NCI-H446 (cell line): ENCODE results near the gene ANKRD55.
"Not testable (repeated sequence)": the region's sequence is repeated elsewhere in the genome, so short reads cannot be mapped to it uniquely, and the experiment has no call there.

Source experiments
- DNase-seq, 2 experiments: peaks; one replicate each; lab custom pipeline; 2025; lab: John Stamatoyannopoulos, UW

Gene ANKRD55

DNA sequence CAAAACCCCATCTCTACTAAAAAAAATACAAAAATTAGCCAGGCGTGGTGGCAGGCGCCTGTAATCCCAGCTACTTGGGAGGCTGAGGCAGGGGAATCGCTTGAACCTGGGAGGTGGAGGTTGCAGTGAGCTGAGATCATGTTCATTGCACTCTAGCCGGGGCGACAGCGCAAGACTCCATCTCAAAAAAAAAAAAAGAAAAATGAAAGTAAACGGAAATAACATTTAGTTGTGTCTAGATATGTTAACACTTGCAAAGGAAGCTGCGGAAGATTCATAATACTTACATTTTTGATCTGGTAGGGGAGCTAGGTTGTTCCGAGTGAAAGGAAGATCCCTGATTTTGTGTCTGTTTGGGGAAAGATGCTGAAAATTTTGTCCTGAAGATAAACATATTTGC, 130.9 kb downstream of the ANKRD55 start:
- not testable (repeated sequence) for DNase-seq

- no peak for DNase-seq
Observed at GRCh38 chr5:56101180-56101579, 131.9 kb downstream of the ANKRD55 start.

DNA sequence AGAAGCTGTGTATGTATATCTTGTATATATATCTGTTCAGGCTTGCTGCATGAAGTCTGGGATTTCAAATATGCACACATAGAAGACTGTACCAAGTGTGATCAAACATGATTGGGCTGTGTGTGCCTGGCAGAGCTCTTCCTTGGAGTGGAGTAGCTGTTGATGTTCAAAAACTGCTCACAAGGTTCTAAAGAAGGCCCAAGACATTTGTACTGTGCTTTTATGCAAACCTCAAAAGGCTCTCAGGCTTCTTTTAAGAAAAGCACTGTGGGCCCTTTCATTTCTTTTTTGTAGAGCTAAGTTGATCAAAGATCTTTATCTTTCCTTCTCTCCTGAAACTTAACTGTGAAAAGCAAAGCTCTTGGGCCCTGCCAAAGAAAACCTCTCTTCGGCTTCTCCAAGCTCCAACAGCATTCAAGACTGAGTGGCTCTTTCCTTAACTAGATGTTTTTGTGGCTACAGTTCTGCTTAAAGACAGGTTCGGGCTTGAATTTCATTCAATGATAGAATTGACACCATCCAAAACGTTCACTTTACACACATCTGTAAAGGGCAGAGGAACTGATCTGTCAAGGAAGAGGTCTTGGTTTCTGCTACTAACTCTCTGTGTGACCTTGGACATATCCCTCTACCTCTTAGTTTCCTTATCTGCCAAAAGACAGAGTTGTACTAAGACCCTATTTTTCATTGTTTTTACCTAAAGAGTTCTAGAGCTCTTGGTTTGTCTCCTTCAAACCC, 132.5 kb downstream of the ANKRD55 start:
- no peak for DNase-seq

DNA sequence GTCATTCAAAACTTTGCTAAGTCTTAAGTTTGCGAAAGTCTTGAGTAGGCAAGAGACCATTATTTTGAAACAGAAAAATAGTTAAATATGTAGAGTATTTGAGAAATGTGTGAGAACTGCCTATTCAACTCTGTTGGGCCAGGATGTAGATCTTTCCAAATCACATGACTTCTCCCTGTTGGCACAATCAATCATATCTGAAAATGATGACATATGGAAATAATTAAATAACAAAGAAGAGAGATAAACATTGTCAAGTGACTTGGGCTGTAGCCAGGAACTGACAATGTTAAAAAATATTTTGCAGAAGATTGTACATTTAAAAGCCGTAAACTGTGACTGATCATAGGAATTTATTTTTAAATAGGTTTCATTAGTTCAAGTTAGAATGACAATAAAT, 133.8 kb downstream of the ANKRD55 start:
- no peak for DNase-seq

DNA sequence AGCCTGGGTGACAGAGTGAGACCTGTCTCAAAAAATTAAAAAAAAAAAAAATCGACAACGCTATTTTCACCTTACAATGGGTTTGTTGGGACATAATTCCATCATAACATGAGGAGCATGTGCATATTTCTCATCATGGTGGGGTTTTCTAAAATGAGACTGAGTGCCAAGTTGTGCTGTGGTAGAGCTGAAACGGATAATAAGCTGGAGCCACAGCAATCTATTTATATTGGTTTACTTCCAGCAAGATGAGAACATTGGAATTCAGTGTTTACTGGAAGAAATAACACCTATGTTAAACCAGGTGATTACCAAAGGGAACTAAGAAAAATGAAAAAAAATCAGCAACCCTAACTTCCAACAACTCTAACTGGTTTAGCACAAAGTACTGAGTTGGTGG, 136.1 kb downstream of the ANKRD55 start:
- DNase-seq: no peak

GRCh38 chr5:56095579-56096102, 137.5 kb downstream of the ANKRD55 start:
- no peak for DNase-seq

DNA sequence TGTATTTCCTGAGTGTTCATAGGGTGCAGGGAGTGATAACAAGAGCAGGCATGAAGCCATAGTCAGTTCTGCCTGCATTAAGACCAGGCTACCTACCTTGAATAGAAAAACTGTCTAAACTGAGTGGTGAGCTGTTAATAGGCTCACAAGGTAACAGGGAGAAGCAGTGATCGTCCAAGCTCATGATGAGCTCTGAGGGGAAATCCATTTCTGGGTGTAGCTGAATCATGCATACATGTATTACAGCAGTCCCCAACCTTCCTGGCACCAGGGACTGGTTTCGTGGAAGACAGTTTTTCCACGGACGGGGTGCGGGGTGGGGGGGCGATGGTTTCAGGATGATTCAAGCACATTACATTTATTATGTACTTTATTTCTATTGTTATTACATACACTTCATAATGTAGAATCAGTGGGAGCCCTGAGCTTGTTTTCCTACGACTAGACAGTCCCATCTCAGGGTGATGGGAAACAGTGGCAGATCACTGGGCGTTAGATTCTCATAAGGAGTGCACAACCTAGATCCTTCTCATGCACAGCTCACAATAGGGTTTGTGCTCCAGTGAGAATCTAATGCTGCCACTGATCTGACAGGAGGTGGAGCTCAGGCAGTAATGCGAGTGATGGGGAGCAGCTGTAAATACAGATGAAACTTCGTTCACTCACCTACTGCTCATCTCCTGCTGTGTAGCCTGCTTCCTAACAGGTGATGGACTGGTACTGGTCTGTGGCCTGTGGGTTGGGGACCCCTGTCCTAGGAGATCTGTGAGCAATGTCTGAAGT, 138.4 kb downstream of the ANKRD55 start:
- DNase-seq: no peak

DNA sequence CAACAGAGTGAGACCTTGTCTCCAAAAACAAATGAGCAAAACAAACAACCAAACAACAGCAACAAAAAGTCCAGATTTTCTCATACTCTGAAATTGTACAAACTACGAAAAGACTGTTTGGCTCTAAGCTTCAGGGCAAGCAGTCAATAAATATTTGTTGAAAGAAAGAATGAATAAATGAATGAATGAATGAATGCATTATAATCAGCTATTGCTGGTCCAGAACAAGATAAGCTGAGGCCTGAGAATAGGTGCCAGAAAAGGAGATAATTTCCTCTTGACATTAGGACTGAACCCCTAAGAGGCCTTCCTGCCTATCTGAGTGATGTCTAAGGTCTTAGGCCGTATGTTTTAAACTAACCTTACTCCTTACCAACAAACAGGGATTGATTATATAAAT, 139.2 kb downstream of the ANKRD55 start:
- no peak for DNase-seq

DNA sequence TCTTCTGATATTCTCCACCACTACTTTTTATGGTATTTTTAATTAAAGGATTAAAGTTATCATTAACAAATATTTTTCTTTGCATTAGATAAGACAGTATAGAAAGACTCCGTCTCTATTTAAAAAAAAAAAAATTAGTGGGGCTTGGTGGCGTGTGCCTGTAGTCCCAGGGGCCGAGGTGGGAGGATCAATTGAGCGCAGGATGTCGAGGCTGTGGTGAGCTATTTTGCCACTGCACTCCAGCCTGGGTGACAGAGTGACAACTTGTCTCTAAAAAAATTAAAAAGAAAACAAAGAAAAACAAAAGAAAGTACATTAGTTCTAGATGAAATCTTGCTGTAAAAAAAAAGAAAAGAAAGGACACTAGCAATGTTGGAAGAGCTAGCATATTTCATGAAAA, 141.0 kb downstream of the ANKRD55 start:
- DNase-seq: no peak

- DNase-seq: no peak
Observed at GRCh38 chr5:56091664-56092063, 141.5 kb downstream of the ANKRD55 start.

DNA sequence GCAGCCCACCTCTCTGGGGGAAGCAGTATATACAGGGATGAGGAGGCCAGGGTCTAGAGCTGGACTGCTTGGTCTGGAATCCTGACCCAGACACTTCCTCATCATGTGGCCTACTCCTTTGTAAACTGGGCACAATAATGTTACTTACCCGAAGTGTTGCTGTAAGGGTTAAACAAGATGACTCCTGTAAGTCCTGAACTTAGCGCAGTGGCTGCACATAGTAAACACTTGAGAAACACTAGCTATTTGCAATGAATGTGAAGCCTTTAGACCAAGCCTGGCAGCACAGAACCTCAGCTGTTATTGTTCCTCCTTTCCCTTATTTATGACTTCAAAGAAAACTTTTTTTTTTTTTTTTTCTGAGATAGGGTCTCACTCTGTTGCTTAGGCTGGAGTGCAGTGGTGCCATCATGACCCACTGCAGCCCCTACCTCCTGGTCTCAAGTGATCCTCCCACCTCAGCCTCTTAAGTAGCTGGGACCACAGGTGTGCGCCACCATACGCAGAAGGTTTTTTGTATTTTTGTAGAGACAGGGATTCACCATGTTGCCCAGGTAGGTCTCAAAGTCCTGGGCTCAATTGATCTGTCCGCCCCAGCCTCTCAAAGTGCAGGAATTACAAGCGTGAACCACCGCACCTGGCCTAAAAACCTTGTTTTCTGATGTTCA, 142.2 kb downstream of the ANKRD55 start:
- no peak for DNase-seq

DNA sequence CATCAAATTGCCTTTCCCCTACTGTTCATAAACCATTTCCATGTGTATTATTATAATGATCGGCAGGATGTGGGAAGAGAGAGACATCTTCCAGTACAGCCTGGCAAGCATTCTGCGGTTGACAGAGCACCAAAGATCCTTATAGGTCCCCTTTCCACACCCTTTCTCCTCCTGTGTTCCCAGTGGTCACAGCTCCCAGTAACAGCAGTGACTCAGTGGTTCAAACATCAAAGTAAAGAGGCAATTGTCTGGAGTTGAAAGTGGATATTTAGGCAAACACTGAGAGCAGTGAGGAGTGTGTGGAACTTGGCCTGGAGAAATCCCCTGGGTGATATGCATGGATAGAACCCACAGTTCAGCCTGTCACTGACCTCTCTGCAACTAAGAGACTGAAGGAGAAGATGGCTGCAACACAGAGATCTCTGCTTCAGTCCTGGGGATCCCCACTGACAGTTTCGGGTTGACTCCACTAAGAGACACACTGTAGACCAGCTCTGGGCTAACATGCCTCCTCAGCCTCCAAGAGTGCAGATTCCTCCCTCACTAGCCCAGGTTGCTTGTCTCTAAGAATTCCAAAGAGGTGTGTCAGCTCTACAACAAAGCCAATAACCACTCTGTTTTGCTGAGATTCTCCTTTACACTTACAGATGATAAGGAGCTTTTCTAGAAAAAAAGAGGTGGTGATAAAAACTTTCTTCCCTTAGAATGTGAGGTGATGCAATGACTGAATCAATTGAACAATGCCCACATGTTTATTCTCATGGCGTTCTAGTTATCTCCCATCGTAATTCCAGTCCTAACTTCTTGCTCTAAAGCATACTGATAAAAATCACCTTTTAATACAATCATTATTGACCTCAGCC, 143.9 kb downstream of the ANKRD55 start:
- no peak for DNase-seq

DNA sequence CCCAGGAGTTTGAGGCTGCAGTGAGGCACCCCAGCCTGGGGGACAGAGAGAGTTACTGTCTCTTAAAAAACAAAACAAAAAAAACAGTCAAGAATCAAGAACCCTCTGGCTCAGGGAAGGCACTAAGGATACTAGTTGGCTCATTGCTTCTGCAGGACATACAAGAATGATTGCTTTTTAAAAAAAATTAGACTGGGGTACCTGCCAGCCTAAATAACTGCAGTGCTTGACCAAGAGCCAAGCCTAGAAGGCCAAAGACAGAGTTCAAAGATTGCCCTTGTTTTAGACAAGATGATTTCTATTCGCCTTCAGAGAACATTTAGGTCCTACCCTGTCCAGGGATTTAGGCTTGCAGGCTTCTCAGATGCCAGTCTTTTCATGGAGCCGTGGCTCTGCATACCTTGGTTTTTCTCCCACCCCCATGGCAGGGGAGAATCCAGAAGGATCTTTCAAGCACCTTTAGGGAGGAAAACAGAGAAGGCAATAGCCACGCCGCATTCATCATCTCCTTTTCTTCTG, 144.6 kb downstream of the ANKRD55 start:
- no peak for DNase-seq

DNA sequence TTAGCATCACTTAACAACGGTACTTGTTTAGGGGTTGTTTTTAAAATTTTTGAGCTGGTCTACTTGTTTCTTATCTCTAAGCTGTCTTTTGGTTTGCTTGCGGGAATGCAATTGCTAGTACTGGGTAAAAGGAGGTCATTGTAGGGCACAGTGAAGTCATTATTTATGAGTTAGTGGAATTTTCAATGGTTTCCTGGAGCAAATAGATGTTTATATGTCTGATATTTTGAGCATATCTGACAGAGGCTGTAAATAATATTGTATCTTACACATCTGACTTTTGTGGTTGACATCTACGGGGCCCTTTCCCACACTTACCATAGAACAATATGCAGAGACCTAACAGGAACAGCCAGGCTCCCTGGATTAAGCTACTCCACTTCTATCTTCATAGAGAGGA, 147.9 kb downstream of the ANKRD55 start:
- DNase-seq: no peak

- DNase-seq: no peak
Observed at GRCh38 chr5:56083286-56083854, 149.8 kb downstream of the ANKRD55 start.

GRCh38 chr5:56081053-56081642, 152.0 kb downstream of the ANKRD55 start:
- not testable (repeated sequence) for DNase-seq

DNA sequence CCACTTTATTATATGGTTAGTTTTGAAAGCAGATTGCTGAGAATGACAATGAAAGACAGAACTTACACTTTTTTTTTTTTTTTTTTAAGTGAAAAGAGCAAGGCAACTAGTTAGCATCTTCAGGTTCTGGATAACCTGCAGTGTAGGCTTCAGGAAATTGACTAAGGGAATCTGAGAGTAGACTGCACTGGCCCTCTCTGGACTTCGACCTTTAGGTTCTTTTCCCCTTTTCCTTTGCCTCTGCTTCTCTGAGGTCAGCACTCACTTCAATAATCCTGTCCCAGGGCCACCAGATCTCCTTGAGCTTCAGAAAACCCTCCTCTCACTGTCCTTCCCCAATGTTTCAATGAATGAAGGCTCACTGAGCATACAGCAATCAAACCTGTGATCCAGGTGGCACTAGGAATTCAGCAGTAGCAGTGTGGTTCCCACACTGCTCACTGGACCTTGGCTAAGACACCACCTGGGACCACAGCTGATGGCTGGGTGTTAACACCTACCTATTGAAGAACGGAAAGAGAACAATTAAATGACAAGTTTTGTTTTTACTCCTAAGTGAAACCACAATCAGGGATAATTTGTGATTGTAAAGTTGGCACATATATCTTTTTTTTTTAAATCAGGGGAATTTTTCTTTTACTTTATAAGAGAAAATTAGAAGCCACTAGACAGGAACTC, 152.6 kb downstream of the ANKRD55 start:
- no peak for DNase-seq

DNA sequence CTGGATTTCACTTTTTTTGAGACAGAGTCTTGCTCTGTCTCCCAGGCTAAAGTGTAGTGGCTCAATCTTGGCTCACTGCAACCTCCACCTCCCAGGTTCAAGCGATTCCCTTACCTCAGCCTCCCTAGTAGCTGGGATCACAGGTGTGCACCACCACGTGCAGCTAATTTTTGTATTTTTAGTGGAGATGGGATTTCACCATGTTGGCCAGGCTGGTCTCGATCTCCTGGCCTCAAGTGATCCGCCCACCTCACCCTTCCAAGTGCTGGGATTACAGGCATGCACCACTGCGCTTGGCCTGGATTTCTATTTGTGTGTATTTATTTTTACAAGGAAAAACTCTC, 154.0 kb downstream of the ANKRD55 start:
- DNase-seq: not testable (repeated sequence)

GRCh38 chr5:56078278-56079156, 154.6 kb downstream of the ANKRD55 start:
- no peak for DNase-seq
